GM18870 (cell line): ENCODE data around the gene IL1RAPL1.

ENCODE experiments used
- ATAC-seq: cut with Tn5 transposase; IDR thresholded peaks from one replicate; pipeline ENCODE4 v1.9.1; 2021; ENCODE audit warnings: moderate library complexity; ENCODE audit not compliant: unreplicated experiment

Gene IL1RAPL1

DNA sequence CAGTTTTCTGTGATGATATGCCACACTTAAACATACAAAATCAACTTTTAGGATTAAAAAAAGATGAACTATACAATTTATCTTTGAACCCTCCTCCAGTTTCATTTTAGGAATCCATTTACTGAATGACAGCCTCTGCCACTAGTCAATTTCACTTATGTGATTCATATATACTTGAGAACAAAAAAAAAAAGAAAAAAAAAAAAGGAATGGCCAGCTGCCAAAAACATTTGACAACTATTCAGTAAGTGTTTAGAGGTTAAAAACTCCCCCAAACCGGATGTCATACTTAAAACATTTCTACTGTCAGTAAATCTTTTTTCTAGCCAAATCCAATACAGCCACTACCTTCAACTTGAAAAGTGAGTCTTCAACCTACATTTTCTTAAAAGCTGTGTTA is 1361.4 kb downstream of the IL1RAPL1 start:
- ATAC-seq = no peak

GRCh38 chrX:29952016-29952415 is 1364.8 kb downstream of the IL1RAPL1 start:
- no peak for ATAC-seq

GRCh38 chrX:29962061-29962460 is 1374.8 kb downstream of the IL1RAPL1 start:
- no peak for ATAC-seq

GRCh38 chrX:29965634-29966033 is 1378.4 kb downstream of the IL1RAPL1 start:
- ATAC-seq = no peak

GRCh38 chrX:29992083-29992482 is 1404.8 kb downstream of the IL1RAPL1 start:
- ATAC-seq = no peak

DNA sequence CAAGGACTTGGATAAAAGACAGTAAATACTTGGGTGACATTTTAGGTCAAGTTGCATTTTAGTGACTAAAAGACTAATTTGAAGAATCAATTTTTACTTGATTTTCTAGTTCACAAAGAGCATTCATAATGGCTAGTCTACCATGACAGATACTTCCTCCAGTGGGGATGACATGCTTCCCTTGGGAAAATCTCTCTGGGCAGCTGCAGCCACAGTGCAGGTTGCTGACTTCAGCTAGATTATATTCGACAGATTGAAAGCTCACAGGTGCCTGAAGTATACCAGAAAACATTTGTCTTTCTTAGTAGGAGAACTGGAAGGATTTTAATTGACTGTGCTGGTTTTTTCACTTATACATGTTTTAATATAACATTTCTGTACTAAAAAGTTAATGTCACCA is 1418.6 kb downstream of the IL1RAPL1 start:
- ATAC-seq = no peak
